Lower leg skin (tissue), 3 donors: ENCODE data around the gene PIWIL4.

ENCODE experiments used
- CTCF ChIP-seq, 3 donors: fragments of 450-650 bp; IDR thresholded peaks; one replicate each; pipeline ENCODE4 v1.5.1; 2016; ENCODE audit warnings: antibody characterized with exemption in 3 of 3, mild to moderate bottlenecking in 3 of 3, moderate library complexity in 2 of 3
- POLR2A ChIP-seq, 2 donors: fragments of 450-650 bp; IDR thresholded peaks; one replicate each; pipeline ENCODE4 v1.6.1; 2016 to 2017; ENCODE audit warnings: antibody characterized with exemption in 2 of 2, mild to moderate bottlenecking in 1 of 2, moderate library complexity in 1 of 2

- TF ChIP-seq CTCF (IDR thresholded peaks at IDR 0.05) (no peak), POLR2A (IDR thresholded peaks at IDR 0.05) (no peak)
These were observed 30.7 kb downstream of the PIWIL4 start for GRCh38 chr11:94597896-94598295.
